ENCODE results near the gene RPS6KB1.
"Not testable (repeated sequence)": the region's sequence is repeated elsewhere in the genome, so short reads cannot be mapped to it uniquely, and the experiment has no call there.

RPS6KB1 gene

GRCh38 chr17:59892924-59893675 lies at the start of gene RPS6KB1, which contains the start of gene TUBD1:
TSS of gene RPS6KB1 (plus strand) at chr17:59893121. CDS start at chr17:59893185, 64 bp downstream.
TSS of gene TUBD1 (minus strand) at chr17:59892943. CDS start at chr17:59891002, 1,941 bp downstream.
- peaks cover 10% of the 10 kb centered on the region for H3K36me3 ChIP-seq (ENCODE audit: insufficient read depth, low read length)
- H3K9me3 ChIP-seq (ENCODE audit: low read length) = no peaks in the 10 kb centered on the region
- peak within 1 kb of the TSS; percentile 71 for H2AFZ ChIP-seq (ENCODE audit: low read depth, low read length)
- H3K4me3 ChIP-seq (ENCODE audit: low read length) = peak within 1 kb of the TSS; percentile 80
- H3K4me1 ChIP-seq (ENCODE audit: insufficient read depth, low read length) = peaks cover 18% of the 10 kb centered on the region
- no peaks in the 10 kb centered on the region for H3K27me3 ChIP-seq (ENCODE audit: insufficient read depth, low read length)

- H2AFZ ChIP-seq (ENCODE audit: low read depth, low read length) = no peak overlapping the region
- H3K36me3 ChIP-seq (ENCODE audit: insufficient read depth, low read length) = peaks cover 12% of the 10 kb centered on the region
- no peaks in the 10 kb centered on the region for H3K27me3 ChIP-seq (ENCODE audit: insufficient read depth, low read length)
- peaks cover 15% of the 10 kb centered on the region for H3K4me1 ChIP-seq (ENCODE audit: insufficient read depth, low read length)
- no peak overlapping the region for H3K4me3 ChIP-seq (ENCODE audit: low read length)
- H3K9me3 ChIP-seq (ENCODE audit: low read length) = no peaks in the 10 kb centered on the region
These were observed 47.9 kb upstream of the RPS6KB1 start for GRCh38 chr17:59844884-59845594.

GRCh38 chr17:59845595-59846393 lies 47.1 kb upstream of the RPS6KB1 start:
- Histone ChIP-seq H3K4me1 (ENCODE audit: insufficient read depth, low read length) (peaks cover 15% of the 10 kb centered on the region), H3K27me3 (ENCODE audit: insufficient read depth, low read length) (no peaks in the 10 kb centered on the region), H3K36me3 (ENCODE audit: insufficient read depth, low read length) (peaks cover 5% of the 10 kb centered on the region), H2AFZ (ENCODE audit: low read depth, low read length) (no peak overlapping the region), H3K4me3 (ENCODE audit: low read length) (no peak overlapping the region), H3K9me3 (ENCODE audit: low read length) (no peaks in the 10 kb centered on the region)

GRCh38 chr17:59846394-59847165 lies 46.3 kb upstream of the RPS6KB1 start:
- H3K9me3 ChIP-seq (ENCODE audit: low read length) = no peaks in the 10 kb centered on the region
- no peak overlapping the region for H2AFZ ChIP-seq (ENCODE audit: low read depth, low read length)
- H3K4me1 ChIP-seq (ENCODE audit: insufficient read depth, low read length) = peaks cover 11% of the 10 kb centered on the region
- H3K36me3 ChIP-seq (ENCODE audit: insufficient read depth, low read length) = no peaks in the 10 kb centered on the region
- no peak overlapping the region for H3K4me3 ChIP-seq (ENCODE audit: low read length)
- H3K27me3 ChIP-seq (ENCODE audit: insufficient read depth, low read length) = no peaks in the 10 kb centered on the region

GRCh38 chr17:59848385-59848668 lies 44.6 kb upstream of the RPS6KB1 start:
- H2AFZ ChIP-seq (ENCODE audit: low read depth, low read length) = no peak overlapping the region
- peaks cover 8% of the 10 kb centered on the region for H3K4me1 ChIP-seq (ENCODE audit: insufficient read depth, low read length)
- no peaks in the 10 kb centered on the region for H3K27me3 ChIP-seq (ENCODE audit: insufficient read depth, low read length)
- no peak overlapping the region for H3K4me3 ChIP-seq (ENCODE audit: low read length)
- no peaks in the 10 kb centered on the region for H3K36me3 ChIP-seq (ENCODE audit: insufficient read depth, low read length)
- H3K9me3 ChIP-seq (ENCODE audit: low read length) = no peaks in the 10 kb centered on the region

GRCh38 chr17:59848778-59849177 lies 44.1 kb upstream of the RPS6KB1 start:
- Histone ChIP-seq H3K4me1 (ENCODE audit: insufficient read depth, low read length) (peaks cover 9% of the 10 kb centered on the region), H2AFZ (ENCODE audit: low read depth, low read length) (no peak overlapping the region), H3K9me3 (ENCODE audit: low read length) (no peaks in the 10 kb centered on the region), H3K4me3 (ENCODE audit: low read length) (no peak overlapping the region), H3K27me3 (ENCODE audit: insufficient read depth, low read length) (no peaks in the 10 kb centered on the region), H3K36me3 (ENCODE audit: insufficient read depth, low read length) (no peaks in the 10 kb centered on the region)

- H3K4me1 ChIP-seq (ENCODE audit: insufficient read depth, low read length) = not testable (repeated sequence)
These were observed 42.6 kb upstream of the RPS6KB1 start for GRCh38 chr17:59850311-59850710.

GRCh38 chr17:59851439-59852375 lies 41.2 kb upstream of the RPS6KB1 start:
- Histone ChIP-seq H2AFZ (ENCODE audit: low read depth, low read length) (no peak overlapping the region), H3K4me1 (ENCODE audit: insufficient read depth, low read length) (peaks cover 1% of the 10 kb centered on the region), H3K9me3 (ENCODE audit: low read length) (no peaks in the 10 kb centered on the region), H3K27me3 (ENCODE audit: insufficient read depth, low read length) (no peaks in the 10 kb centered on the region), H3K36me3 (ENCODE audit: insufficient read depth, low read length) (no peaks in the 10 kb centered on the region), H3K4me3 (ENCODE audit: low read length) (no peak overlapping the region)

More at GRCh38 chr17:59850311-59850710, 42.6 kb upstream of the RPS6KB1 start:
- H3K4me3 ChIP-seq (ENCODE audit: low read length); H3K36me3 ChIP-seq (ENCODE audit: insufficient read depth, low read length); H2AFZ ChIP-seq (ENCODE audit: low read depth, low read length); H3K9me3 ChIP-seq (ENCODE audit: low read length); H3K27me3 ChIP-seq (ENCODE audit: insufficient read depth, low read length): not testable (repeated sequence)

GRCh38 chr17:59852847-59853167 lies 40.1 kb upstream of the RPS6KB1 start:
- H3K36me3 ChIP-seq (ENCODE audit: insufficient read depth, low read length); H2AFZ ChIP-seq (ENCODE audit: low read depth, low read length); H3K4me1 ChIP-seq (ENCODE audit: insufficient read depth, low read length); H3K4me3 ChIP-seq (ENCODE audit: low read length); H3K9me3 ChIP-seq (ENCODE audit: low read length); H3K27me3 ChIP-seq (ENCODE audit: insufficient read depth, low read length): not testable (repeated sequence)

- Histone ChIP-seq H3K4me1 (ENCODE audit: insufficient read depth, low read length) (peaks cover 1% of the 10 kb centered on the region), H3K27me3 (ENCODE audit: insufficient read depth, low read length) (no peaks in the 10 kb centered on the region), H3K4me3 (ENCODE audit: low read length) (no peak overlapping the region), H2AFZ (ENCODE audit: low read depth, low read length) (no peak overlapping the region), H3K36me3 (ENCODE audit: insufficient read depth, low read length) (no peaks in the 10 kb centered on the region), H3K9me3 (ENCODE audit: low read length) (no peaks in the 10 kb centered on the region)
These were observed 39.6 kb upstream of the RPS6KB1 start for GRCh38 chr17:59853168-59853918.

GRCh38 chr17:59853919-59854729 lies 38.8 kb upstream of the RPS6KB1 start:
- not testable (repeated sequence) for H3K9me3 ChIP-seq (ENCODE audit: low read length); H3K4me1 ChIP-seq (ENCODE audit: insufficient read depth, low read length); H2AFZ ChIP-seq (ENCODE audit: low read depth, low read length)

More at GRCh38 chr17:59853919-59854729, 38.8 kb upstream of the RPS6KB1 start:
- H3K36me3 ChIP-seq (ENCODE audit: insufficient read depth, low read length); H3K4me3 ChIP-seq (ENCODE audit: low read length); H3K27me3 ChIP-seq (ENCODE audit: insufficient read depth, low read length): not testable (repeated sequence)
